NCI-H2196 (cell line): ENCODE data around the gene EXOC3L4.
"Not testable (repeated sequence)": the region's sequence is repeated elsewhere in the genome, so short reads cannot be mapped to it uniquely, and the experiment has no call there.

Source experiments
- DNase-seq: peaks from one replicate; lab custom pipeline; 2025; ENCODE audit not compliant: unreplicated experiment; lab: John Stamatoyannopoulos, UW

The EXOC3L4 gene

DNA sequence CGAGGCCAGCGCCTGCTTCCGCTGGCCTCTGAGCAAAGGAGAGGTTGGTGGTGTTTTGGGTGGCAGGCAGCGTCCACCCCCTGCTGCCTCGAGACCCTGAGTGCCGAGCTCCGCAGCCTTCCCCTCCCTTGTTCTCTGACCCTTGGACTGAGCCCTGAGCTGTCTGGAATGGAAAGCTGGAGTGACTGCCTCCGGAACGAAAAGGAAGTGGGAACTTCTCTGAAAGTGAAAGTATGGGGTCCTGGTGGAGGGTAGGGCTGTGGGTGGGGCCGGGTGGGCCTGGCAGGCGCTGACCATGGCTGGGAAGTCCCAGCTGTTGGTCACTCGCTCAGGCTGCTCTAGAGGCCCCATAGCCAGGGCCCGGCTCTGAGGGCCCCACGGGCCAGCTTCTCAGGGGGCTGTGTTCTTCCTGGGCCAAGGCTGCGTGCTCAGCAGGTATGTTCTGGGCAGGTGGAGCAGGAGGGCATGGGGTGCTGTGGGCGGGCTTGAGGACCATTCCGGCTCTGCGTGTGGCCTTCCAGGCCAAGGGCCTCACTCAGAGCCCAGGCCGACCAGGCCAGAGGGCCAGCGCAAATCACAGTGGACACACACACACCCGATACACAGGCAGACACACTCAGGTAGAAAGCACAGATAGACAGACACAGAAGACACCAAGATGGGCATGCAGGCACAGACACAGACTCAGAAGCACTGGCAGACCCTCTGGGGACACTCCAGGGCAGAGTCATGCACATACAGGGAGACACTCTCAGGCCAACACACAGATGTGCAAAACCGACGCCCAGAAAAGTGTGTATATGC lies at the start of gene EXOC3L4:
EXOC3L4 (plus strand) TSS at position 320 of the 804 bp plus-strand sequence. CDS start 5,495 bp downstream, outside the sequence.
- DNase-seq: no peak

DNA sequence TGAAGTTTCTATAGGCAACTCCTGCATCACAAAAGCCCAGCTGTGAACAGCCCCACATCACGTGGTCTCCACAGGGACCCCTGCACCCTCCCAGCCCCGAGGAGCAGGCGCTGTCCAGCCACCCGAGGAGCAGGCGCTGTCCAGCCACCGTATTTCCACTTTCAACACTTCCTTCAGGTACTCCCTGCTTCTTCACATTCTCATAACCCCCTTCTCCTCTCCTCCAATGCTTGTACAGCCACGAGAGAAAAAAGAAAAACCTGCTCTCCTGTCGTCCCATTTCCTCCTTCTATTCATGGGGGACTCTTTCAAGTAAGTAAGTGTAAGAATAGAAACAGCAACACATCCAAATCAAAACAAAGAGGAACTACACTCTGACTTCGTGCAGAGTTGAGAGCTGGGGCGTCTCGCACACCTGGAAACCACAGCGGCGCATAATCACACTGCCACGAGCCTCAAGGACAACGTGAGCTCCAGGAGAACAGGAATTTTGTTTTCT lies 49.1 kb upstream of the EXOC3L4 start:
- DNase-seq: no peak

DNA sequence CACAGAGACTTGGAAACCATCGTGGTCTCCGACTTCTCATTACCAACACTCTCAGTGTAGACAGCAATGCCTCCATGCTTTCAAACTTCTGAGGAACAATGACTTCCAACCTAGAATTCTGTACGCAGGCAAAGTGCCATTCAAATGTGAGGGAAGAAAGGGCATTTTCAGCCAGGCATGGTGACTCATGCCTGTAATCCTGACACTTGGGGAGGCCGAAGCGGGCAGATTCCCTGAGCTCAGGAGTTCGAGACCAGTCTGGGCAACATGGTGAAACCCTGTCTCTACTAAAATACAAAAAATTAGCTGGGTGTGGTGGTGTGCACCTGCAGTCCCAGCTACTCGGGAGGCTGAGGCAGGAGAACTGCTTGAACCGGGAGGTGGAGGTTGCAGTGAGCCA lies 47.1 kb upstream of the EXOC3L4 start:
- not testable (repeated sequence) for DNase-seq

DNA sequence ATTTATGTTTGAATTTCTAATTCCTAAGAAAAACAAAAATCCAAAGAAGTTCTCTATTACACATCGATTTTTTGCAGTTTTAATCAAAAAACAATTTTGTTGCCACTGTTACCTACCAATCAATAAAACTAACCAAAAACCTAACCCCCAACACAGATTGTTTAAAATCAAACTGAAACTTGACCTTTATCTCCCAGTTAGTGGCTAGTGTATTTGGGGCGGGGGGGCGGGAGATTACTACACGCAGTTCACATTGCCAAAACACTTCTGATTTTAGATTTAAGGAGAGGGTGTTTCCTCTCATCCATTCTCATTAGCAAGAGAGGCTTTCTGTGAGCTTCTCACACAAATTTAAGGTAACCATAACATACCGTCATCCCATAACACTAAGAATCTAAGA lies 43.6 kb upstream of the EXOC3L4 start:
- no peak for DNase-seq

DNA sequence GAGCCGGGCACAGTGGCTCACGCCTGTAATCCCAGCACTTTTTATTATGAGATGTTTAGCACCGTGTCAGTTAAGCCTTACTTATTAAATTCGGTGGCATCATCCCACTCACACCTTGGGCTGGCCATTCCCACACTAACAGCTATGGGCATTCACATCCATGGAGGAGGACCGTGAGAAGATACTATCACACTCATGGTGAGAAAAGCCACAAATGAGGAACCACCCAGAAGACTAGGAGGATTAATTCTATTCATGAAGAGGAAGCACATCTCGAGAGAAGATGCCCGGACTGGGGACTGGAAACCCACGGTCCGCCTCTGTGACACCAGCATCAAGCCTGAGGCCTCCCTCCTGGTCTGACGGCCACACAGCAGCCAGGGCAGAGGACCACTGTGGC lies 42.1 kb upstream of the EXOC3L4 start:
- no peak for DNase-seq

DNA sequence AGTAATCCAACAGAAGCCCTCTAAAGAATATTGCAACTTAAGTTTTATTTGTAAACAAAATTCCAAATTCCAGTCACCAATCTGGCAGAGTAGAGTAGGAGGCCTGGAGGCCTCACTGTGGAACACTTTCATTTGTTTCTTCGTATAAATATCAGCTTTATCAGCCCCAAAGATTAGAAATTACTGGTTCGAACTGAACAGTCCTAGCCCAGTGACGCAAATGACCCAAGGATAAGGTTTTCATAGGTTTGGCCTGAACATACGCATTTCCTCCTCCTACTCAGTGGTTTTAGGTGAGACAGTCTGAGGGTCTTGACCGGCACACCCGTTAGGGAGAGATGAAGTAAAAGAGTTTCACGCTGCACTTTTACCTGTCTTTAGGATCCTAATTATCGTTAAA lies 38.8 kb upstream of the EXOC3L4 start:
- no peak for DNase-seq

DNA sequence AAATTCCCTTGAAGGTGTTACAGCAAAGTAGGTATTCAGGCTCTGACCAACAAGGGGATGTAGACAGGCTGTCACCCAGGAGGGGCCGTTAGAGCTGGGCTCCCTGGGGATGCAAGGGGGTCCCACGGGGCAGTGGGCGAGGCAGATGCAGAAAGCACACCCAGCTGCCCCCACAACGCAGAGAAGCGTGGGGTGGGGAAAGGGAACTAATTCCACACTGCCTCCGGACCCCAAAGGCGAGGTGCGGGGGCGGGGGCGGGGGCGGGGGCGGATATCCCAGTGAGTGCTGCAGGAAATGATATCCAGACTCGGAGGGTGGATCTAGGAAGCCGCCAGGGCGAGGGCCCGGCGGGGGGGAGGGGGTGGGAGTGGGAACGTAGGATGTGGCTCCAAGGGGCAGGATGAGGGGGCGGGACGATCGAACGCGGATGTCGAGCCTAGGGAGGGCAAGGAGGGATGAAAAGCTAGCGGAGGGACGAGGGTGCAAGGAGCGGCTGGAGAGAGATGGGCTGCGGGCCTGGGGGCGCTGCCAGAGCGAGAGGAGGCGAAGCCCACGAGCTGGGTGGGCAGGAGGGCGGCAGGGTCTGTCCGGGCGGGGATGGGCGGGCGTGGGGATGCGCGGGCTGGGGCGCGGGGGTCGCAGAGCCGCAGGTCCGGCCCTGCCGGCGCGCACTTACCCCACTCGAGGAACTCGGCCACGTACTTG lies 38.0 kb upstream of the EXOC3L4 start:
- peak; percentile 5 for DNase-seq

DNA sequence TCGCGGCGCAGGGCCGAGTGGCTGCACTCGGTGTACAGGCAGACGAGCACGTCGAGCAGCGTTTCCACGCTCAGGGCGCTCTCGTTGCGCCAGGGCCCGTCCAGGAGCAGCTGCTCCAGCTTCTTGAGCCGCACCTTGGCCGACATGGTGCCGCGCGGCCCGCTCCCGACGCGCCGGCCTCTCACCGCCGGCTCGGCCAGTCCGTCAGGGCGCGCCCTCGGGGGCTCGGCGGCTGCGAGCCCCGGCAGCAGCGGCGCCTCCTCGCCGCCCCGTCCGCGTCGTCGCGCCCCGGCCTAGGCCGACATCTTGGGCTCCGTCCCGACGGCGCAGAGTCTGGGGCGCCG lies 37.5 kb upstream of the EXOC3L4 start:
- no peak for DNase-seq

DNA sequence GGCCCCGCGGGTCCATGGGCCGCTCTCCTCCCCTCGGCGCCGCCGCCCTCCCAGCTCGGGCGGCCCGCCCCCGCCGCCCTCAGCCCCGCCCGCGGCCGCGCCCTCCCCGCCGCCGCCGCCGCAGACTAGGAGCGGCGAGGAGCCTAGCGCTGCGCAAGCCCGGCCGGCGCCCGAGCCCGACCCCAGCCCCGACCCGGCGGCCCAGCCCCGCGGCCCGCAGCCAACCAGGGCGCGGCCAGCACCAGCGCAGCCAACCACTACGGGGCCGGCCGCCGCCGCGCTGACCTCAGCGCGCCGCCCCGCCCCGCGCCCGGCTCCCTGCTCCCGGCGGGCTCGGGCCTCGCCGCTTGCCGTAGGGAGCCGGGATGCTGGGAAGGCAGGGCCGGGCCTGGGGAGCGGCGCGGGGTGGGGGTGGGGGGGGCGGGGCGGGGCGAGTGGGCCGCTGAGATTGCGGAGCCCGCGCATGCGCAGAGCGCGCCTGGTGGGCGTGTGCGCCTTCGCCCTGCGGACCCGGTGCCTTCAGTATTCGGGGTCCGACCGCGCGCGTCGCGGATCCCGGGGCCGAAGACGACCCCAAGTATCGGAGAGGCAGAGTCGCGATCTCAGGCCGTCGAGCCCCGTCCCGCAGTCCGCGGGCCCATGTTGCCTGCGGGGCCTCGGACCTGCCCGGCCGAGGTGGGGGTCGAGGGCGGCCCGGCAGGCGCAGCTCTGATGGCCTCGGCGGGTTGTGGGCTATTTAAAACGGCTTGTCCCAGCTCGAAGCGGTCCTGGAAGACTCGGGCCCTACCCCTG lies 37.0 kb upstream of the EXOC3L4 start, which contains the start of gene CDC42BPB:
CDC42BPB (minus strand) TSS at position 178 of the 792 bp plus-strand sequence. CDS start 376 bp downstream, outside the sequence.
- DNase-seq: peak; percentile 84

DNA sequence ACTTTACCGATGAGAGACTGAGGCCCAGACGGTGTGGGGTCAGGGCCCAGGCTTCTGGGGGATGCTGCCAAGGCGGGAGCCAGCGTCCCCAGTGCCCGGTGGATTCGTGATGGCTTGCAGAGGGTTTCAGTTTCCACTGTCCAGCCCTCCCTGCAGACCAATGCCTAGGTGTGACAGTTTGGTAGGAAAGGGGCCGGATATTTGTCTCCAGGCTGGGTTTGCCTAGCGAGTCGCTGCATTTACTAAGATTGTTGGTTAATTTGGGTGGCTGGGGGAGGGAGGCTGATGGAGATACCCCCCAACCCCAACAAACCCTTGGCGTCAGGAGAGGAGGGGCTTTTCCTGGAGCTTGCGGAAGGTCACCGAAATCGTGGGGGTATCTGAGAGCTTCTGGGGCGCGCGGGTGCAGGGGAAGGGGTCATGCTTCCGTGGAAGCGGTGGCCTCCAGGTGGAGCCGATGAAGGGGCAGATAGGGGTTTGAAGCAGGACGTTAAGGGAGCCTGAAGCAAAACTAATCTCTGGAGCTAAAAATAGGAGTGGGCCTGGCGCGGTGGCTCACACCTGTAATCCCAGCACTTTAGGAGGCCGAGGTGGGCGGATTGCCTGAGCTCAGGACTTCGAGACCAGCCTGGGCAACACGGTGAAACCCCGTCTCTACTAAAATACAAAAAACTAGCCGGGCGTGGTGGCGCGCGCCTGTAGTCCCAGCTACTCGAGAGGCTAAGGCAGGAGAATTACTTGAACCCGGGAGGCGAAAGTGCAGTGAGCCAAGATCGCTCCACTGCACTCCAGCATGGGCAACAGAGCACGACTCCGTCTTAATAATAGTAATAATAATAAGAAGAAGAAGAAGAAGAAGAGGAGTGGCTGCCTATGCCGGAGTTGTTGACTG lies 36.1 kb upstream of the EXOC3L4 start:
- no peak for DNase-seq

DNA sequence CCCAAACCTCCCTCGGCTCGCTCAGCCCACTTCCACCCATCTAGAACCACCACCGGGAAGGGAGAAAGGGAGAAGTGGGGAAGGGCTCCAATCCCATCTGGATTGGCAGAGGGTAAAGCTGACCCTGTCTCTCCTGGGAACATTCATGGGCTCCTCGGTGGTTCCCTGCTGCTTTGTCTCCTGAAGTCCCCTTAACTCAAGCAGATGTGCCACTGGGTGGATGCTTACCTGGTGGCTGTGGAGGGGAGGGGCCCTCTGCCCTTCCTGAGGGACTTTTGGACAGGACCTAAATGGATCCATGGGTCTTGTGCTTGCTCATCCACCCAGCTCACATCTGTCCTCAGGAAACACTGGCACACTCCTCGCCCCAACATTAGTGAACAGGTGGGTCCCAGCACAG lies 35.0 kb upstream of the EXOC3L4 start:
- DNase-seq: no peak

DNA sequence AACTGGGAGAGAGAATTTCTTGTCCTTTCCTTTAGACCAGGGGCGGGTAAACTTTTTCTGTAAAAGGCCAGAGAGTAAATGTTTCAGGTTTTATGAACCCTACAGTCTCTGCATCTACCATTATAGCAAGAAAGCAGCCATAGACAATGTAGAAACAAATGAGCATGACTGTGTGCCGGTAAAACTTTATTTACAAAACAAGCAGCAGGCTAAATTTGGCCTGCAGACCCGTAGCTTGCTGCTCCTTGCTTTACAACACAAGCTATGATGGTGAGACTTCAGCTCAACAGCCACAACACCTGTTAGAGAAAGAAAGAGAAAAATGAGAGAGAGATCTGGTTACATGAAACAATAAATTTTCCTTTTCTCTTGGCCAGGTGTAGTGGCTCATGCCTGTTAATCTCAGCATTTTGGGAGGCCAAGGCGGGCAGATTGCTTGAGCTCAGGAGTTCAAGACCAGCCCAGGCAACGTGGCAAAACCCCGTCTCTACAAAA lies 33.0 kb upstream of the EXOC3L4 start:
- no peak for DNase-seq

DNA sequence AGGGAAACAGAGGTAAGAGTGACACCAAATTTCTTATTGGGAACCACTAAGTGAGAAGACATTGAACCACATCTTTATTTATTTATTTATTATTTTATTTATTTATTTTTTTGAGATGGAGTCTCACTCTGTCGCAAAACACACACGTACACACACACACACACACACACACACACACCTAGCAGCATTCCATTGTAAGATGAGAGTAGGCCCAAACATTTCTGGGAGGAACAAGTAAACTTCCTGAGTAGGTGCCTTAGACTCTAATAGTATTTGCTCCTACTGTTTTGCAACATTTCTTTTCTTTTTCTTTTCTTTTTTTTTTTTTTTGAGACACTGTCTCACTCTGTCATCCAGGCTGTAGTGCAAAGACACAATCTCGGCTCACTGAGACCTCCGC lies 30.1 kb upstream of the EXOC3L4 start:
- no peak for DNase-seq

DNA sequence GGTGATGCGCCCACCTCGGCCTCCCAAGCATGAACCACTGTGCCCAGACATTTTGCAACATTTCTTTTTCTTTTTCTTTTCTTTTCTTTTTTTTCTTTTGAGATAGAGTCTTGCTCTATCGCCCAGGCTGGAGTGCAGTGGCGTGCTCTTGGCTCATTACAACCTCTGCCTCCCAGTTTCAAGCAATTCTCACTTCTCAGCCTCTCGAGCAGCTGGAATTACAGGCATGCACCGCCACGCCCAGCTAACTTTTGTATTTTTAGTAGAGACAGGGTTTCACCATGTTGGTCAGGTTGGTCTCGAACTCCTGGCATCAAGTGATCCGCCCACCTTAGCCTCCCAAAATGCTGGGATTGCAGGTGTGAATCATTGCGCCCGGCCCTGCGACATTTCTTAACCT lies 29.5 kb upstream of the EXOC3L4 start:
- no peak for DNase-seq

DNA sequence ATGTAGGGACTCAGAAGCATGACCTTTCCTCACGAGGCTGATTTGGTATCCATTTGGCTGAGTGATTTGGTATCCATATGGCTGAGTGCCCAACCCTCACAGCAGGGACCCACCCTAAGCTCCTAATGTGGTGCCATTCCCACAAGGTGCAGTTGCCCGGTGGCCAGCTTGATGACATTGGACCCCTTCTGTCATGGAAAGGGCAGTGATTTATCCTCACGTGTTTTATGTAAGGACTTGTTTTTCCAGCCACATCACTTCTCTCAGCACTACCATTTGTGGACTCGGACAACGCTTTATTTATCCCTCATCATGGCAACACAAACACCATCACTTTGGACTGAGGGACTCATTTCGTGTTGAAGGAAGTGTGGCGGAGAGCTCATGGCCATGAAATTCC lies 28.7 kb upstream of the EXOC3L4 start:
- no peak for DNase-seq

DNA sequence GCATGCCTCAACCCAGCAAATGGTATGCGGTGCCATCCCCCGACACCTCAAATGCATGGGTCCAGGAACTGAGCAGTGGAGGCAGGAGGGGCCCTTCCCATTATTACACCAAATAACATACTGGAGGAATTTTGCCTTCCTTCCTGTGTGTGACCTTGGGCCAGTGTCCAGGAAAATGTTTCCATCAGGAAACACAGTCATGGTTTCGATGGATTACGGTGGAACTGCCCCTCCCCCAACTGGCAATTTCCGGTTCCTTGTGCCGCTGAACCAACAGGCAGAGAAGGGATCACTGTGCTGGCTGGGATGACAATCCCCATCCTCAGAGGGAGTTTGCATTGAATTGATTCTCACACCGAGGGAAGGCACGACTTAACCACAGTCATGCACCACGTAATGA lies 28.1 kb upstream of the EXOC3L4 start:
- DNase-seq: no peak

DNA sequence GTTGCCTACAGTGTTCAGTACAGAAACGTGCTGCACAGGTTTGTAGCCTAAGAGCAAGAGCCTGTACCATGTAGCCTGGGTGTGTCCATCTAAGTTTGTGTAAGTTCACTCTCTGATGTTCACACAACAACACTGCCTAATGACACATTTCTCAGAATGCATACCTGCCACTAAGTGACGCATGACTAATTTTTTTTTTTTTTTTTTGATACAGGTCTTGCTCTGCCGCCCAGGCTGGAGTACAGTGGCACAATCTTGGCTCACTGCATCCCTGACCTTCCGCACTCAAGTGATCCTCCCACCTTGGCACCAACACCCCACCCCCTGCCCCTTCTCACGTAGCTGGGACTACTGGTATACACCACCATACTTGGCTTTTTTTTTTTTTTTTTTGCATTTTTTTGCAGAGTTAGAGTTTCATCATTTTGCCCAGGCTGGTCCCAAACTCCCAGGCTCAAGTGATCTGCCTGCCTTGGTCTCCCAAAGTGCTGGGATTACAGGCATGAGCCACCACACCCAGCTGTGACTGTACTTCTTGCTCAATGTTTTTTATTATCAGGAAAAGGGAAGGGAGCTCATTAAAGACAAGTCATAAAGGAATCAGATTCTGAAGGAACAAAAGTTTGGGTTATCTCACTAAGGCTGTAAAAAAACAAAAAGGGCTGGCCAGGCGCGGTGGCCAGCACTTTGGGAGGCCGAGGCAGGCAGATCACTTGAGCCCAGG lies 27.1 kb upstream of the EXOC3L4 start:
- no peak for DNase-seq

DNA sequence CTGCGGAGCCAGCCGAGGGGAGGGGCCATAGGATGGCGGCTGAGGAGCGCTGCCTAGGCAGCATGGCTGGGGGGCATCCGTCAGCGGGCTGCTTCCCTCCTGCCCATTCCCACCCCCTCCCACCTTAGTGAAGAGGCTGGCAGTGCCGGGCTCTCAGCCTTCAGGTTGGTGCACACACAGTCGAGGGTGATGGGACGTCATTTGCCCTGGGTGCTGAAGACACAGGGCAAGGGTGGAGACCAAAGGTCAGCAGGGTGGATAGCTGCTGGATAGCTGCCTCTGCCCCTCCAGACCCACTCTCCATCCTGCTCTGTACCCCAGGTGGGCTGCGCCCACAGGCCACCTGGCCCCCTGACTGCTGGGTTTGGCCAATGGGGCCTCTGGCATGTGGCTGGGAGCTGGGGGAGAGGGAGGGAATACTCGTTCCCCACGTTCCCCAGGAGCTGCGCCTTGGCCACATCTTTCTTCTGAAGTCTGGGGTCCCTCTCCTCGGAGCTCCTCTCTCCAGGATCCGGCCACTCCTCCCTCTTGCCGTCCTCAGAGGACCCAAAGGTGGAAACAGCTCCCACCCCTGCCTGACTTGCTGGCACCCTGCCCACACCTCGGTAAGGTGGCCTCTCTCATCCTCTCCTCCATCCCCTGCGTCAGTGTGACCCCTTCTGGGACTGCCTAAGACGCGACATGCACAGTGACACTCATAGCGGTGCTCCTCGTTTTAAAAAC lies 26.0 kb upstream of the EXOC3L4 start:
- DNase-seq: no peak

DNA sequence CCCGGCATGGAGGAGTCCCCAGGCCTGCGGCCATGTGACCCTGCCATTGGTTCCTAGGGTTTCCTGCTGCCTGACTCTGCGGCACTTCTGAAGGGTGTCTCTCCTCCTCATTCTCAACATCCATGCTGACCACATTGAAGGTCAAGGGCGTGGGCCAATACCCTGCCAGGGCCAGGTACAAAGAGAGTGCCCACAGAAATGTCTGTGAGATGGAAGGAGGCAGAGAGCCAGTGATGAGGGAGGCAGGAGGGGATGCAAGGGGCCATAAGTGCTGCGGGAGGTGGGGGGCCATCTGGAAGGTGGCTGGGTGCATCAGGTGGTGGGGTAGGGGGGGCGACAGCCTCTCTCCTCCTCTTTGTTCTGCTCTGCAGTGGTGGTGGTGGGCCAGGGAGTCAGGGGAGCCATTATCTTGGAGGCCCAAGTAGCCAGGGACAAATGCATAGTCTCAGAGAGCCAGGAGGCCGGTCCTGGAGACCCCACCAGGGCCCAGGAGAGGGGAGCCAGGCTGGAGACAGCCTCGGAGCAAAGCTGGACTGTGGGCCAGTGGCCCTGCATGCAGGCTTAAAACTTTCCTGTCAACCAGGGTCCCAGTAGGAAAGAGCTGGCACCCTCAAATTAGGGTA lies 24.2 kb upstream of the EXOC3L4 start:
- no peak for DNase-seq
